ENCODE measurements around the gene CCDC91. TPM values are rescaled to one million over a fixed set of nuclear protein-coding genes. Genes with fewer than 3 reads are reported as not detected.

Gene CCDC91
- total and polyA plus RNA-seq, 2 of the 4 experiments (the other 2 are of a cell fraction) = 8.6 to 14.7 TPM

GRCh38 chr12:28223858-28224257, 33.6 kb downstream of the CCDC91 start:
- Histone ChIP-seq H2AK9ac (replicated peaks; ENCODE audit: low read depth, low read length, poor library complexity) (no peak overlapping the region), H3K27me3 (ENCODE audit: control insufficient read depth, insufficient read depth, low read length) (no peaks in the 10 kb centered on the region), H2BK5ac (ENCODE audit: low read depth, low read length, poor library complexity, severe bottlenecking) (no peak overlapping the region), H3K14ac (replicated peaks; ENCODE audit: low read depth, low read length) (no peak overlapping the region), H4K5ac (ENCODE audit: low read depth, low read length) (no peak overlapping the region), H3K27ac (ENCODE audit: insufficient read depth, low read length) (no peak overlapping the region), H3K79me1 (ENCODE audit: low read depth in 1 of 2, low read length in 2 of 2) (peaks cover 0 to 10% of the 10 kb centered on the region in 2 experiments; a peak in 2 of 4 replicates), H3K9me3 (ENCODE audit: control insufficient read depth, insufficient read depth, low read length) (no peaks in the 10 kb centered on the region), H3K4me2 (ENCODE audit: low read depth, low read length) (no peak overlapping the region), H3K9me1 (ENCODE audit: insufficient read depth, low read length) (no peaks in the 10 kb centered on the region), H4K8ac (ENCODE audit: low read depth in 2 of 2, low read length in 2 of 2) (no peak overlapping the region), H3K23ac (ENCODE audit: low read depth, low read length) (no peak overlapping the region), H2BK15ac (ENCODE audit: low read depth, low read length) (no peak overlapping the region; the same call in 2 of the 3 replicates), H3K36me3 (ENCODE audit: control insufficient read depth, insufficient read depth, low read length) (no peaks in the 10 kb centered on the region), H2BK20ac (ENCODE audit: low read depth, low read length) (no peak overlapping the region), H4K20me1 (ENCODE audit: insufficient read depth, low read length) (no peaks in the 10 kb centered on the region), H3K56ac (ENCODE audit: extremely low read depth, insufficient read depth, low read length) (no peak overlapping the region), H4K91ac (ENCODE audit: insufficient read depth, low read depth, low read length) (no peak overlapping the region), H3K4me3 (ENCODE audit: insufficient read depth, low read depth, low read length) (no peak overlapping the region), H3K4ac (ENCODE audit: low read depth, low read length) (no peak overlapping the region), H3K9ac (ENCODE audit: low read depth, low read length) (no peak overlapping the region), H3K4me1 (ENCODE audit: control insufficient read depth, insufficient read depth, low read length) (no peaks in the 10 kb centered on the region), H3K18ac (ENCODE audit: low read depth, low read length) (no peak overlapping the region), H2BK120ac (ENCODE audit: low read depth, low read length) (no peak overlapping the region), H2AFZ (replicated peaks; ENCODE audit: low read length, poor library complexity) (no peak overlapping the region), H2AK5ac (ENCODE audit: low read depth, low read length) (no peak overlapping the region)
- no TSS peak for BruUV-seq (replicated peaks)
- POLR2A ChIA-PET (ENCODE audit: unreplicated experiment) = no interaction called here
- no peak for ATAC-seq (ENCODE audit: low read depth)
- dilution Hi-C loops (cut with HindIII; ENCODE audit: low sequenced_read_pairs, unreplicated experiment) = no loop called here
- no peak for DNase-seq
- in situ Hi-C loops (cut with MboI; ENCODE audit: low sequenced_read_pairs) = no loop called here
- CTCF ChIA-PET = no interaction called here
- intact Hi-C loops (cut with micrococcal nuclease) = no loop called here
- TF ChIP-seq POLR2A (IDR thresholded peaks at IDR 0.05; ENCODE audit: low read depth, low read length) = no peak
- no peak for TF ChIP-seq MAZ (IDR thresholded peaks at IDR 0.05; ENCODE audit: borderline replicate concordance, low read depth, low read length)
- no peak for TF ChIP-seq RFX5 (IDR thresholded peaks at IDR 0.05; ENCODE audit: low read depth, low read length)
- 100% methylated on average over 1 of the region's 2 CpGs; no CpG with 5 or more reads in 1 of the 2 experiments for WGBS, 2 experiments (ENCODE audit: extremely low coverage in 2 of 2, insufficient read length in 1 of 2)

Data from IMR-90 (cell line).